ENCODE results near the gene RAMP2. TPM values are rescaled to one million over a fixed set of nuclear protein-coding genes. Genes with fewer than 3 reads are reported as not detected.
"Not testable (repeated sequence)": the region's sequence is repeated elsewhere in the genome, so short reads cannot be mapped to it uniquely, and the experiment has no call there.

The RAMP2 gene
- 100 to 1,000 TPM in 1 of 2 donors, 10 to 100 TPM in 1; 25.2 to 106 TPM for total RNA-seq
- 100 to 1,000 TPM in 1 of 2 donors, 10 to 100 TPM in 1; 79.3 to 100 TPM for polyA plus RNA-seq (ENCODE audit: insufficient read length in 2 of 2)
- long read RNA-seq, donor 1, transcript RAMP2-201 (4 exons, 780 nt): major isoform, 44 of 69 reads
- long read RNA-seq, donor 1, transcript RAMP2-203 (3 exons, 573 nt): minor isoform, 7 of 69 reads
- long read RNA-seq, donor 1, partial matches to known transcripts: 11 of 69 reads
- long read RNA-seq, donor 1, other reads (novel, unspliced or antisense): 0 of 69 reads
- long read RNA-seq, donor 2, transcript RAMP2-201 (4 exons, 780 nt): major isoform, 15 of 19 reads
- long read RNA-seq, donor 2, partial matches to known transcripts: 0 of 19 reads
- long read RNA-seq, donor 2, other reads (novel, unspliced or antisense): 0 of 19 reads
- long read RNA-seq, donor 3, transcript RAMP2-201 (4 exons, 780 nt): major isoform, 41 of 48 reads
- long read RNA-seq, donor 3, partial matches to known transcripts: 0 of 48 reads
- long read RNA-seq, donor 3, other reads (novel, unspliced or antisense): 0 of 48 reads
- long read RNA-seq, donor 4, transcript RAMP2-205 (4 exons, 858 nt): minor isoform, 7 of 155 reads
- long read RNA-seq, donor 4, transcript RAMP2-203 (3 exons, 573 nt): minor isoform, 10 of 155 reads
- long read RNA-seq, donor 4, transcript RAMP2-201 (4 exons, 780 nt): major isoform, 117 of 155 reads
- long read RNA-seq, donor 4, partial matches to known transcripts: 18 of 155 reads
- long read RNA-seq, donor 4, other reads (novel, unspliced or antisense): 0 of 155 reads

- peaks cover 22% of the 10 kb centered on the region for H3K4me1 ChIP-seq (ENCODE audit: control insufficient read depth, insufficient read depth, low read length)
- peaks cover 9% of the 10 kb centered on the region for H3K27me3 ChIP-seq (ENCODE audit: control insufficient read depth, insufficient read depth, low read length)
- no peaks in the 10 kb centered on the region for H3K9me3 ChIP-seq (ENCODE audit: control insufficient read depth, insufficient read depth, low read length)
- peaks cover 1% of the 10 kb centered on the region for H3K36me3 ChIP-seq (ENCODE audit: control insufficient read depth, insufficient read depth, low read length)
- WGBS (ENCODE audit: insufficient coverage): under 1% methylated on average over 83 of the region's 92 CpGs
- H3K27ac ChIP-seq (ENCODE audit: low read depth, low read length): peak within 1 kb of the TSS; percentile 42
- DNase-seq (ENCODE audit: low read depth in 4 of 6, low spot score in 6 of 6): peak in 2 of 6 donors; percentile 72 to 75
- H3K4me3 ChIP-seq (ENCODE audit: low read depth, low read length): peak within 1 kb of the TSS; percentile 58
These were observed at the start of gene RAMP2 for GRCh38 chr17:42760652-42761581. RAMP2 (plus strand) TSS chr17:42761227; CDS start chr17:42761262, 35 bp downstream.

GRCh38 chr17:42720996-42721583 lies 39.9 kb upstream of the RAMP2 start:
- Histone ChIP-seq H3K4me3 (ENCODE audit: low read depth, low read length) (no peak overlapping the region), H3K27me3 (ENCODE audit: control insufficient read depth, insufficient read depth, low read length) (no peaks in the 10 kb centered on the region), H3K4me1 (ENCODE audit: control insufficient read depth, insufficient read depth, low read length) (no peaks in the 10 kb centered on the region), H3K9me3 (ENCODE audit: control insufficient read depth, insufficient read depth, low read length) (no peaks in the 10 kb centered on the region), H3K27ac (ENCODE audit: low read depth, low read length) (no peak overlapping the region), H3K36me3 (ENCODE audit: control insufficient read depth, insufficient read depth, low read length) (peaks cover 53% of the 10 kb centered on the region)
- DNase-seq (ENCODE audit: low read depth in 4 of 6, low spot score in 6 of 6): peak in 5 of 6 donors; percentile 28 to 89 (median 57)
- no CpG with 5 or more reads among the region's 2 CpGs for WGBS (ENCODE audit: insufficient coverage)

- no CpG with 5 or more reads among the region's 3 CpGs for WGBS (ENCODE audit: insufficient coverage)
- no peak for DNase-seq (ENCODE audit: low read depth in 4 of 6, low spot score in 6 of 6)
- Histone ChIP-seq H3K4me1 (ENCODE audit: control insufficient read depth, insufficient read depth, low read length) (no peaks in the 10 kb centered on the region), H3K9me3 (ENCODE audit: control insufficient read depth, insufficient read depth, low read length) (no peaks in the 10 kb centered on the region), H3K36me3 (ENCODE audit: control insufficient read depth, insufficient read depth, low read length) (peaks cover 58% of the 10 kb centered on the region), H3K27ac (ENCODE audit: low read depth, low read length) (no peak overlapping the region), H3K27me3 (ENCODE audit: control insufficient read depth, insufficient read depth, low read length) (no peaks in the 10 kb centered on the region), H3K4me3 (ENCODE audit: low read depth, low read length) (no peak overlapping the region)
These were observed 37.4 kb upstream of the RAMP2 start for GRCh38 chr17:42723636-42724035.

GRCh38 chr17:42725143-42725542 lies 35.9 kb upstream of the RAMP2 start:
- H3K36me3 ChIP-seq (ENCODE audit: control insufficient read depth, insufficient read depth, low read length): peaks cover 60% of the 10 kb centered on the region
- no peaks in the 10 kb centered on the region for H3K4me1 ChIP-seq (ENCODE audit: control insufficient read depth, insufficient read depth, low read length)
- no peaks in the 10 kb centered on the region for H3K9me3 ChIP-seq (ENCODE audit: control insufficient read depth, insufficient read depth, low read length)
- no peak for DNase-seq (ENCODE audit: low read depth in 4 of 6, low spot score in 6 of 6)
- no peak overlapping the region for H3K4me3 ChIP-seq (ENCODE audit: low read depth, low read length)
- H3K27me3 ChIP-seq (ENCODE audit: control insufficient read depth, insufficient read depth, low read length): no peaks in the 10 kb centered on the region
- H3K27ac ChIP-seq (ENCODE audit: low read depth, low read length): no peak overlapping the region
- 100% methylated on average over 3 of the region's 6 CpGs for WGBS (ENCODE audit: insufficient coverage)

GRCh38 chr17:42740699-42741098 lies 20.3 kb upstream of the RAMP2 start:
- H3K27me3 ChIP-seq (ENCODE audit: control insufficient read depth, insufficient read depth, low read length): peaks cover under 1% of the 10 kb centered on the region
- peaks cover 3% of the 10 kb centered on the region for H3K36me3 ChIP-seq (ENCODE audit: control insufficient read depth, insufficient read depth, low read length)
- DNase-seq (ENCODE audit: low read depth in 4 of 6, low spot score in 6 of 6): no peak
- WGBS (ENCODE audit: insufficient coverage): no CpG with 5 or more reads among the region's 1 CpG
- no peak overlapping the region for H3K4me3 ChIP-seq (ENCODE audit: low read depth, low read length)
- H3K4me1 ChIP-seq (ENCODE audit: control insufficient read depth, insufficient read depth, low read length): peaks cover 16% of the 10 kb centered on the region
- no peaks in the 10 kb centered on the region for H3K9me3 ChIP-seq (ENCODE audit: control insufficient read depth, insufficient read depth, low read length)
- no peak overlapping the region for H3K27ac ChIP-seq (ENCODE audit: low read depth, low read length)

- DNase-seq (ENCODE audit: low read depth in 4 of 6, low spot score in 6 of 6); H3K9me3 ChIP-seq (ENCODE audit: control insufficient read depth, insufficient read depth, low read length); H3K27ac ChIP-seq (ENCODE audit: low read depth, low read length); H3K4me3 ChIP-seq (ENCODE audit: low read depth, low read length); H3K27me3 ChIP-seq (ENCODE audit: control insufficient read depth, insufficient read depth, low read length); H3K36me3 ChIP-seq (ENCODE audit: control insufficient read depth, insufficient read depth, low read length): not testable (repeated sequence)
- WGBS (ENCODE audit: insufficient coverage): 94% methylated on average over 3 of the region's 11 CpGs
- H3K4me1 ChIP-seq (ENCODE audit: control insufficient read depth, insufficient read depth, low read length): peaks cover 16% of the 10 kb centered on the region
These were observed 18.1 kb upstream of the RAMP2 start for GRCh38 chr17:42742916-42743315.

- no peaks in the 10 kb centered on the region for H3K36me3 ChIP-seq (ENCODE audit: control insufficient read depth, insufficient read depth, low read length)
- peaks cover 2% of the 10 kb centered on the region for H3K27me3 ChIP-seq (ENCODE audit: control insufficient read depth, insufficient read depth, low read length)
- peak in 1 of 6 donors; percentile 37 for DNase-seq (ENCODE audit: low read depth in 4 of 6, low spot score in 6 of 6)
- H3K27ac ChIP-seq (ENCODE audit: low read depth, low read length): peak overlapping the region; percentile 79
- peak overlapping the region; percentile 74 for H3K4me3 ChIP-seq (ENCODE audit: low read depth, low read length)
- 47% methylated on average over 5 of the region's 10 CpGs for WGBS (ENCODE audit: insufficient coverage)
- H3K9me3 ChIP-seq (ENCODE audit: control insufficient read depth, insufficient read depth, low read length): no peaks in the 10 kb centered on the region
- peaks cover 16% of the 10 kb centered on the region for H3K4me1 ChIP-seq (ENCODE audit: control insufficient read depth, insufficient read depth, low read length)
These were observed 17.3 kb upstream of the RAMP2 start for GRCh38 chr17:42743595-42744282.

GRCh38 chr17:42744283-42744805 lies 16.7 kb upstream of the RAMP2 start:
- no peaks in the 10 kb centered on the region for H3K36me3 ChIP-seq (ENCODE audit: control insufficient read depth, insufficient read depth, low read length)
- peak overlapping the region; percentile 79 for H3K27ac ChIP-seq (ENCODE audit: low read depth, low read length)
- under 1% methylated on average over 26 of the region's 32 CpGs for WGBS (ENCODE audit: insufficient coverage)
- no peaks in the 10 kb centered on the region for H3K9me3 ChIP-seq (ENCODE audit: control insufficient read depth, insufficient read depth, low read length)
- peaks cover 16% of the 10 kb centered on the region for H3K4me1 ChIP-seq (ENCODE audit: control insufficient read depth, insufficient read depth, low read length)
- H3K4me3 ChIP-seq (ENCODE audit: low read depth, low read length): peak overlapping the region; percentile 74
- peaks cover 2% of the 10 kb centered on the region for H3K27me3 ChIP-seq (ENCODE audit: control insufficient read depth, insufficient read depth, low read length)
- DNase-seq (ENCODE audit: low read depth in 4 of 6, low spot score in 6 of 6): peak in 1 of 6 donors; percentile 55

Data from spinal cord (tissue), 10 donors.